ENCODE results near the gene SPATS2.

- TF ChIP-seq CTCF (IDR thresholded peaks at IDR 0.05): no peak
- no peak for TF ChIP-seq EP300 (IDR thresholded peaks at IDR 0.05)
- TF ChIP-seq POLR2AphosphoS5 (IDR thresholded peaks at IDR 0.05): no peak
Measured at GRCh38 chr12:49542592-49543160, 175.4 kb downstream of the SPATS2 start.

All from gastroesophageal sphincter (tissue), 3 donors.